HG02870 (cell line): ENCODE measurements around the gene LLCFC1.
"Not testable (repeated sequence)": the region's sequence is repeated elsewhere in the genome, so short reads cannot be mapped to it uniquely, and the experiment has no call there.

Source experiments
- ATAC-seq: cut with Tn5 transposase; IDR thresholded peaks from one replicate; pipeline ENCODE4 v1.9.1; 2021; ENCODE audit warnings: mild to moderate bottlenecking, moderate library complexity; ENCODE audit not compliant: unreplicated experiment

The LLCFC1 gene

GRCh38 chr7:142978402-142978801 lies 39.1 kb downstream of the LLCFC1 start:
- not testable (repeated sequence) for ATAC-seq

- ATAC-seq, result no peak
These were observed 44.5 kb downstream of the LLCFC1 start for GRCh38 chr7:142983825-142984224.

GRCh38 chr7:142984297-142984696 lies 45.0 kb downstream of the LLCFC1 start:
- no peak for ATAC-seq
